IPS-15b (cell line): ENCODE data around the gene CAPN1.

Experiments
- H3K27me3 ChIP-seq: one replicate; pipeline ENCODE4 v1.6.1; 2013; ENCODE audit warnings: low read length; ENCODE audit not compliant: control insufficient read depth, insufficient read depth
- H3K36me3 ChIP-seq: one replicate; pipeline ENCODE4 v1.6.1; 2013; ENCODE audit warnings: low read length; ENCODE audit not compliant: control insufficient read depth, insufficient read depth
- H3K4me1 ChIP-seq: one replicate; pipeline ENCODE4 v1.6.1; 2013; ENCODE audit warnings: mild to moderate bottlenecking, low read length; ENCODE audit not compliant: control insufficient read depth, insufficient read depth
- H3K4me3 ChIP-seq: one replicate; pipeline ENCODE4 v1.5.1; 2013; ENCODE audit warnings: low read depth, low read length
- H3K9ac ChIP-seq: one replicate; pipeline ENCODE4 v1.6.1; 2013; ENCODE audit warnings: low read depth, mild to moderate bottlenecking, low read length
- H3K9me3 ChIP-seq: one replicate; pipeline ENCODE4 v1.6.1; 2013; ENCODE audit warnings: mild to moderate bottlenecking, low read length; ENCODE audit not compliant: control insufficient read depth, insufficient read depth

The CAPN1 gene

GRCh38 chr11:65258988-65259387 is 77.3 kb downstream of the CAPN1 start:
- peaks cover 2% of the 10 kb centered on the region for H3K27me3 ChIP-seq
- no peak overlapping the region for H3K4me3 ChIP-seq
- H3K9me3 ChIP-seq, result no peaks in the 10 kb centered on the region
- peaks cover 4% of the 10 kb centered on the region for H3K4me1 ChIP-seq
- no peak overlapping the region for H3K9ac ChIP-seq
- H3K36me3 ChIP-seq, result no peaks in the 10 kb centered on the region

DNA sequence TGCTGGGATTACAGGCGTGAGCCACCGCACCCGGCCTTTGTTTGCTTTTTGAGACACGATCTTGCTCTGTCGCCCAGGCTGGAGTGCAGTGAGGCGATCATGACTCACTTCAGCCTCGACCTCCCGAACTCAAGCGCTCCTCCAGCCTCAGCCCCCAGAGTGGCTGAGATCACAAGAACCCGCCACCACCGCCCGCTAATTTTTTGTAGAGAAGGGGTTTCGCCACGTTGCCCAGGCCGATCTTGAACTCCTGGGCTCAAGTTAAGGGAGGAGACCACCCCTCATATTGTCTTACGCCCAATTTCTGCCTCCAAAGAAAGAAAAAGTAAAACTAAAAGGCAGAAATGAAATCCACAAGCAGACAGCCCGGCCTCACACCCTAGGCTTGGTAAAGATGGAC is 78.6 kb downstream of the CAPN1 start:
- H3K9ac ChIP-seq, result no peak overlapping the region
- peaks cover 4% of the 10 kb centered on the region for H3K4me1 ChIP-seq
- H3K36me3 ChIP-seq, result no peaks in the 10 kb centered on the region
- H3K4me3 ChIP-seq, result no peak overlapping the region
- peaks cover 2% of the 10 kb centered on the region for H3K27me3 ChIP-seq
- H3K9me3 ChIP-seq, result no peaks in the 10 kb centered on the region

DNA sequence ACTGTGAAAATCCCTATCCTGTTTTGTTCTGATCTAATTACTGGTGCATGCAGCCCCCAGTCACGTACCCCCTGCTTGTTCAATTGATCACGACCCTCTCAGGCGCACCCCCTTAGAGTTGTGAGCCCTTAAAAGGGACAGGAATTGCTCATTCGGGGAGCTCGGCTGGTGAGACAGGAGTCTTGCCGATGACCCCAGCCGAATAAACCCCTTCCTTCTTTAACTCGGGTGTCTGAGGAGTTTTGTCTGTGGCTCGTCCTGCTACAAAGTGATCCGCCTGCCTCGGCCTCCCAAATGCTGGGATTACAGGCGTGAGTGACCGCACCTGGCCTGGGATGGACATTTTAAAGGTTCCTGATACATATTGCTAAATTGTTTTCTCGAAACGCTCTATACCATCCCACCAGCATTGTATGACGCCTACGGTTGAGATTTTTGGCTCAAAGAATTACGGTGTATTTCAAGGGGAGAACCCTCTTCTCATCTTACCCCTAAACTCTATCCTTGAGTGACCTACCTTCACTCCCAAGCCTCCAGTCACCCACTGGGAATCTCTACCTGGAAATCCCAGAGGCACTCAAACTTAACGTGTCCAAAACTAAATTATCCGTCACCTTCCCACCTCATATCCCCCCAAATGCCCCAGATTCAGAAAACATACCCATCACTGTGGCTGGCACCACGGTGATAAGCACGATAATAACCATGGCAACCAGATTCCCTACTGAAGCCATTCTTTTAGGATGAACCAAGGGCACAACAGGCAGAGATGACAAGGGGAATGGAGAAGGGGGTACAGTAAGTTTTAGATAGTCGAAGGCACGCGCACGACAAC is 79.2 kb downstream of the CAPN1 start:
- Histone ChIP-seq H3K4me1 (peaks cover 4% of the 10 kb centered on the region), H3K9ac (peak overlapping the region; percentile 55), H3K4me3 (peak overlapping the region; percentile 85), H3K36me3 (no peaks in the 10 kb centered on the region), H3K27me3 (peaks cover 2% of the 10 kb centered on the region), H3K9me3 (no peaks in the 10 kb centered on the region)
